A204.1 (cell line): ENCODE data around the gene TMEM163.

Experiments
- FAIRE-seq: peaks from 2 replicates; lab custom pipeline; 2012; peaks lifted over from hg19 to GRCh38; lab: Jason Lieb, UNC

Gene TMEM163

DNA sequence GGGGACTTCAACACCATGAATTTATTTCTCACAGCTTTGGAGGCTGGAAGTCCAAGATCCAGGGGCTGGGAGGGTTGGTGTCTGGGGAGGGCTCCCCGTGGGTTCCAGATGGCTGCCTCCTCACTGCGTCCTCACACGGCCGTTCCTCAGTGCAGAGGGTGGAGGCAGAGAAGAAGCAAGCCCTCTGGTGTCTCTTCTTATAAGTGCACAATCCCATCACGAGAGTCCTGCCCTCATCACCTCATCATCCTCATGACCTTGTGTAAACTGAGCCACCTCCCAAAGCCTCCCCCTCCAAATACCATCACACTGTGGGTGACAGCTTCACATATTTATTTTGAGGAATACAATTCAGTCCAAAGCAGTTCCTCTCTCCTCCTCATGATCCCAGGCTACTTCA, 26.3 kb downstream of the TMEM163 start:
- no peak for FAIRE-seq

DNA sequence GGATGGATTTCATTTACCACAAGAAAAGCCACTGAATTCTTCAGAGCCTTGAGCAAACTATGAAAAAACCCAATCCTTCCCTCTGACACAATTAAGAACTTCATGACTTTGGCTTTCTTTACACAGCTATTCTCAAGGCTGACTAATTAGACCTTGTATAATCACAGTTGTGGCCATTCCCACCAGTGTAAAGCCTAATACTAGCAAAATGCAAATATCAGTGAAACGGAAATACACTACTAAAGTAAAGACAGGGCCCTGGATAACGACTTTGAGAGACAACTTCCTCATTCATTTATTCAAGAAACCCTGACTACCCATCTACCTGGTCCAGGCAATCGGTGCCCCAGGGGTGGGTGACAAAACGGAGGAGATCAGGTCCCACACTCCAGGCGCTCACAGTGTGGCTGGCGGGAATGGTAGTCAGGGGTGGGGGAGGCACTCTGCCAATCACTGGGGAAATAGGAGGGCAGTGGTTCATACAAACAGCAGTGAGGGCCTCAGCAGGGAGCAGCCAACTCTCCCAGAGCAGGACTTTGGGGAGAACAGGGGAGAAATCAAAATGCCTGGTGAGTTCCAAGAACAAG, 28.1 kb downstream of the TMEM163 start:
- FAIRE-seq: no peak

DNA sequence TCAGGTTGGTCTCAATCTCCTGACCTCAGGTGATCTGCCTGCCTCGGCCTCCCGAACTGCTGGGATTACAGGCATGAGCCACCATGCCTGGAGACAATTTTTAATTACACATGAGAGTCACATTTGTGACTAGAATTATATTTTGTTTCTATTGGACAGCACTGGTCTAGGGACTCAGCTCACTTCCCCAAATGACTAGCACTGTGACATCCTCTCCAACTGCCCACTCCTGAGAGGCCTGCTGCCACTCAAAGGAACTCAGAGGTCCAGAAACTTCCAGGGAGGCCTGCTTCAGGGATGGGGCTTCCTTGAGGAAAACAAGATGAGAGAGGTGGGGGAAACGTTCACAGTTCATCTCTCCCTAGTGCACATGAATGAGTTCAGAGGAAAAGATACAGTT, 29.5 kb downstream of the TMEM163 start:
- no peak for FAIRE-seq

DNA sequence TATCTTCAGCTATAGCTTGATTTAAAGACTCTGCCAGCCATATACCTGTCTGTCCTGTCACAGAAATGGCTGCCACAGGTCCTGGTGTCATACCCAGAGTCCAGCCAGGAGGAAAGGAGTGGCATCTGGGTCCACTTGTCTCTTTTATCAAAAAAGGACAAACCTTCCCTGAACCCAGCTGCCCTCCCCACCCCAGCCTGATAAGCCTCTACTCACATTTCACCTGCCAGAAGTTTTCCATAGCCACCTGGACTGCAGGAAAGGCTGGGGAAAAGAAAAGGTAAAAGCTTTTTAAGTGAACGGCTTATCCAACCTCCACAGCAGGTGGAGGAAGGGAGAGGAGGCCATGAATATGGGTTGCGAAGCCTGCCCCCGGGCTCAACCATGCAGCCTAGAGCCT, 32.8 kb downstream of the TMEM163 start:
- no peak for FAIRE-seq

DNA sequence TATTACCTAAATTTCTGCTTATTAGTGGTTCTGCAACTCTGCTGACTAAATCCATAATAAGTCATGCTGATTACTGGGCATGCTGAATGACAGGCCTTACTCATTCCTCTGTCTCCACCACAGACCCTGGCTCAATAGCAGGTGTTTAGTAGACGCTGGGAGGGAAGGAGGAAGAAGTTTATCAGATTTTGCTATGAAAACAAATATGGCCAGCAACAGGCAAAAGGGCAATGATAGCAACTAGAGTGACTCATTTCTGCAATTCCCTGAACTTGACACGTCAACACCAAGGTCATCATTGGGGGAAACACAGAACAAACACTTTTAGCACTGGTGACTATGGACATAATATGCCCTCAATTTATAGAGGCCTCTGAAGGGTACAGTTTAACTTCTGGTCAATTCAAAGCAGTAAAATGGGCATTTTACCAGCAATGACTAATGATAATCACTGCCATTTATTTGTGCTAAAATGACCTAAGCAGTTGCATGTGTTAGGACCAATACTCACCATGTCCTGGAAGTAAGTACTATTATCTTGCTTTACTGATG, 35.2 kb downstream of the TMEM163 start:
- no peak for FAIRE-seq

DNA sequence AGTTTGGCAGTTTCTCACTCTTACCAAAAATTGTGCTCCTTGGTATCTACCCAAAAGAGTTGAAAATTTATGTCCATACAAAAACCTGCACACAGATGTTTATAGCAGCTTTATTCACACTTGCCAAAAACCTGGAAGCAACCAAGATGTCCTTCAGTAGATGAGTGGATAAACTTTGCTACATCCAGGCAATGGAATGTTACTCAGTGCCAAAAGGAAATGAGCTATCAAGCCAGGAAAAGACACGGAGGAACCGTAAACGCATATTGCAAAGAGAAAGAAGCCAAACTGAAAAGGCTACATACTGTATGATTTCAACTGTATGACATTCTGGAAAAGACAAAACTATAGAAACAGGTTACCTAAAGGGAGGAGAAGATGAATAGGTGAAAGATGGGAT, 36.1 kb downstream of the TMEM163 start:
- FAIRE-seq: no peak

DNA sequence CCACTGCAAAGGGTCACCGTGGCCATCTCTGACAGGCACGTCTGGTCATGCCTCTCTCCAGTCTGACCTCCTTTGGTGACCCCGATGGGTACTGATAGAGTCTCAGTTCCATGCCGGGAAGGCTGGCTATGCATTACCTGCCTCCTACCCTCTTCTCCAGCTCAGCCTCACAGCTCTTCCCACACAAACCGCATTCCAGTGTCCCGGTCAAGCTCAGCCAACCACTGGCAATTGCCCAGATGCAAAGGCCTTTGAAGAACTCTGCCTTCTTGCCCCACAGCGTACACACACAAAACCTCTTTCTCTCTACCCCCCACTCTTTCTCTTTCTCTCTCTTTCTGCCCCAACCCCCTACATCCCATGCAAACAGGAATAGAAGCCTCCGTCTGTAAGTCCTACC, 37.6 kb downstream of the TMEM163 start:
- no peak for FAIRE-seq

DNA sequence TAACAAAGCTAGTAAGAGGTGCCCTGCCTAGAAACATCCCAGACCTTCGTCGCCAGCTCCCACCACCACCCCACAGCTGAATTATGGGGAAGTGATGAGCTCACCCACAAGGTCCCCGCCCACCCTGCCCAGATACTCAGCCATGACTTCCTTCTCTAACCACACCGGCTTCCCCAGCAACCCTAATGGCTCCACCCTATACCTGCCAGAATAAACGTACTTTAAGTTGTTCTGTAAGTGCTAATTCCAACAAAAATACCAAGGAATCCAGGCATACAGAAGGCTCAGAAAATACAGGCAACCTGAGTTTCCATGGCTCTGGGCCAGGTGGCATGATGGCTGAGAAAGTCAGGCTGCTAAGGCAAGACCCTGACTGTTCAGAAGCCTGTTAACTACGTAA, 39.1 kb downstream of the TMEM163 start:
- no peak for FAIRE-seq

DNA sequence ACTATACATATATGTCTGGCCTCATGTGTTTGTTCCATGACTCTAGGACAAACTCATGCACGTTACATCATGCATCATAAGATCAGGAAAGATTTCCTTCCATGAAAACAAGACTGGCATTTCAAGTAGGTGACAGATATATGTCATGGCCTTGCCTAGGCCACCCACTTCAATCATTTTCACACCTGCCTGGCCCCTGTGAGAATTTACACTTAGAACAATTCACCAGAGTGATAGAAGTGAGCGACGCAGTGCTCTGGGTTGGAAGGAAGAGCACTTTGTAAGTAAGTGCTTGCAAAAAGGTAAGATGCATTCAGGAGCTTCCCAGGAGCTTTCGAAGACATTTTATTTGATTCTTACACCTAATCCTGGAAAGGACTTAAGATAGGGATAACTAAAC, 39.5 kb downstream of the TMEM163 start:
- FAIRE-seq: no peak

DNA sequence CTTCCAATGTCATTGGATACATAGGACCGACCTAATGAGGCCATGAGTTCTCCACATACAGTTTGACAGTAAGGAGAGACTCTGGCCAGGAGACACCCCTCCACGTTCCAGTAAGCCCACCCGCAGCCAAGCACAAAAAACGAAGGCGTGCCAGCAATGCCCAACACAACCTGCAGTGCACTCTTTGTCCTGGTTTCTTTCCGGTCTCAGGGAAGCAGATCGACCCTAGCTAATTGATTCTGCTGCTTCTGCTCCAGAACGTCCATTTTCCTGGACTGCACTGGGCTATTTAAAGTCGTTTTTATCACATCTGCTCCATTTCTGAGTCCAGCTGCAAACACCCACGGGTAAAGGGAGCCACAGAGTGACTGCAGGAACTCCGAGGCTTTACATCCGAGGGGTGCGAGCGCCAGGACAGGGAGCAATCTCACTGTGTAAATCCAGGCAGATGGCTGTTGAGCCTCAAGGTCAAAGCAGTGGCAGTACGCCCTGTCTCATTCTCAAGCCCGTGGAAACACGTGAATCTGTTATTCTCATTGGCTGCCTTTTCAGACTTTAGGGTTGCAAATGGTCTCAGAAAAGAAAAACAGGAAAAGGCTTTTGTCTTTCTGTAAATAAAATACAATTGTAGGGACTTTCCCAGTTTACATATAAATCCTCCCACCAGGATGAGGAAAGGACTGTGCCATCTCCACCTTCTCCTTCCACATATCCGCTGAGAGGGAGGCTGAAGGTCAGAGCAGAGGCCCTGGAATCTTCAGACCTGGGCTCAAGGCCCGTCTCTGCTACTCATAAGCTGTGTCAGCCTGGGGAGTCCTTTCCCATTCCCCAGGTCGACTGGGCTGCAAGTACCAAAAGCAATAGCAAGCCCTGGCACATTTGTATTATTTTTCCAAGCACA, 40.7 kb downstream of the TMEM163 start:
- FAIRE-seq: no peak

DNA sequence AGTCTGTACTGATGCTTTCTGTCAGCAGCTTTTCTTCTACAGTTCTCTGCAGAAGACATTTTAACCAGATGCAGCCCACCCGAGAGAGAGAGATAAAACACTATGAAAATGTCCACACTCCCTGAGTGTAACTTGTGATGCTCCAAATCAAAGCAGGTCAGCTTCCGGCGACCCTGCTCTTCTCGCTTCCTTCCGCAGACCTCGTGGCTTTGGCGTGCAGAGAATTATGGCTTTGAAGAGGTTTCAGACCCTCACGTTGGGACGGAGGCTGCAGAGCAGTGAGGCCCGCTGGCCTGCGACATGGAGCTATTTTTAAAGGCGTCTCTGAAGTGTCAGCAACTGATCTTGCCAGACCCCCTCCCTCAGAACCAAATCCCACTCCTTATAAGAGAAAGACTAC, 41.8 kb downstream of the TMEM163 start:
- FAIRE-seq: no peak

DNA sequence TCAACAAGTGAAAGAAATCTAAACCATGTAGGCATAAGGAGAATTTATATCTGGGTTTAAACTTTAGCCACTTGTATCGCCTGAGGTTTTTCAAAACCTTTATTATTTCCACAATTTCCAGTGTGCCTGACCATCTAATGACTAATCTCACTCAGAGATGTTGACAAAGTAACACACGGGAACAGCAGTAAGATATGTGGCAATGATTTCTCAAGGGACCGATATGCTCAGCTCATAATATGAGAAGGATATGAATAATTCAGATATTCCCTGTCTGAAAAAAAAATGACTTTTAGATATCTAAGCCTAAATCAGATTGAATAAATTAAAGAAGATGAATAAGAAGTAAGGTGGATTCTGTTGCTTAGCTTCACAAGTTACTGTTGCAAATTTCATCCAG, 43.5 kb downstream of the TMEM163 start:
- no peak for FAIRE-seq

DNA sequence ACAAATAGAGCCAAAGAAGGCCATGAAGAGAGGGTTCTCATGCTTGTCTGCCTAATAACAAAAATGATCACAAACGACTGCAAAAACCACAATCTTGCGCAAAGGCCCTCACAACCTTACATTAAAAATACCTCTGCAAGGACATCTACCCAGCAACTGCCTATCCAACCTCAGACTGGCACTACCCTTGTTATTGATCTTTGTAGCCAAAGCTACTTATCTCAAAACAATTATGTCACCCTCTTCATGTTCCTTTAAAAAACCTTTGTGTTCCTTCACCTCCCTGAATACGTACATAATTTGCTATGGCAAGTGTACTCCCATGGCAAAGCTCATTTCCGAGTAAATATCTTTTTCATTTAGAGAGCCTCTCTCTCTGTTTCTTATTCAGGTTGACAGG, 44.1 kb downstream of the TMEM163 start:
- FAIRE-seq: no peak

DNA sequence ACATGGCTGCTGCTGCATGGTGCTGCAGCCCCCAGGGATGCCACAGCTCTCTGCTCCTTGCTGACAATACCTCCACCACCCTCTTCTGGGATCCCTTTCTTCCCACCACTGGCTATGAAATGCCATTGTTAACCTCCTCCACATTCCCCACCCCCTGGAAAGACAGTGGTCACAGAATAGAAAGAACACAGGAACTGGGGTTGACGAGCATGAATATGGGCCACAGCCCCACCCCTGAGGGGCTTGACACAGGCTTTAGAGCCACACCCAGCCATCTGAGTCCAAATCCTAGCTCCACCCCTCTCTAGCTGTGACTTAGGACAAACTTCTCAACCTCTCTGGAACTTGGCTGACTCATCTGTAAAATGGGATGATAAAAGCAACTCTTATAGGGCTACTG, 47.3 kb downstream of the TMEM163 start:
- FAIRE-seq: no peak

DNA sequence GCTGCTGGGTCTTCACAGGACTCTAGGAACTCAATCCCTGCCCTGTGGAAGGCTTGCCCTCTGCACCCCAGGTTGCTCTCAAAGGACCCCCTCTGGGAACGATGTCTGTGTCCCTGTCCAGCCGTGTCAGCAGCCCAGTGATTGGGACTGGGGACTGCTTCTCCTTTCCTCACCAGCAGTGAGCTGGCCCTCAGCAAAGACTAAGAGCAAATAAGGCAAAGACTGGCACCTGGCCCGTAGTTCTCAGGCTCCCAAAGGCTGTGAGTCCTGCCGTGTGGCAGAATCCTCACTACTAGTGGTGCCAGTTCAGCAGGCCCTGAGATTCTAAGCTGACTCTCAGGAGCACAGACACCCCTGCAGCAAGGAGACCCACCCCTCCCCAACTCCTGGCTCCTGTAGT, 47.8 kb downstream of the TMEM163 start:
- no peak for FAIRE-seq

DNA sequence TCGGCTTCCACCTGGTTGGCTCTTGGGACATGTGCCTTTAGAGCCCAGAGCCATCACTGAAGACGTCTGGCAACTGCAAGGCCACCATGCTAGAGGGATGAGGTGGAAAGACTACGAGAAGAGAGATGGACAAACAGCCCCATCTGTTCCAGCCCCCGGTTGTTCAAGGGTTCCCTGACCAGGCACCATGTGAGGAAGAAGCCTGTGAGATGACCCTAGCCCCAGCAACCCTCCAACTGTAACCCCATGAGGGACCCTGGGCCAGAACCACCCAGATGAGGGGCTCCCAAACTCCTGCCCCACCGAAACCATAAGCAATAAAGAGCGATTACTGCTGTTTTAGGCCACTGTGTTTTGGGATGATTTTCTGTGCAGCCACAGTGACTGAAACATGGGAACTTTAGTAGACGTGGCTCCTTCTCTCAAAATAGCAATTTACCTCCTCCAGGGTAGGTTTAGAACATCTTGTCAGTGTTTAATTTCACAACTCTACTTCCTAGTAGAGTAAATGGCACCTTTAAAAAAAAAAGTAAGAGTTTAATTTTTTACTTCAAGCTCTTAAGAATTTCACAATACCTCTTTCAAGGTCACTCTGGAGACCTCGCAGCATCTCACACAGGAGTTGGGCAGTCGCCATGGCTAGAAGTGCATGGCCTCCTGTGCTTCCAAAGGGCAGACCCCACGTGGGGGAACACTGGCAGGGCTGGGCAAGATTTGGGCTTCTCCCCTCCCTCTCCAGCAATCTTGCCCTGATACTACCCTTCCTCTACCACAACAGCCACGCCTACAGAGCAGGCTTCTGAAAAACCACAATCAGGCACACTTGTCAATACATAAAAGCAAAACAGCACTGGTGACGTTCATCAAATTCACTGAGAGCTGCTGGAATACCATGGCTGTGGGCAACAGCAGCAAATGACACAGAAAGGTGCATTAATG, 48.8 kb downstream of the TMEM163 start:
- no peak for FAIRE-seq

DNA sequence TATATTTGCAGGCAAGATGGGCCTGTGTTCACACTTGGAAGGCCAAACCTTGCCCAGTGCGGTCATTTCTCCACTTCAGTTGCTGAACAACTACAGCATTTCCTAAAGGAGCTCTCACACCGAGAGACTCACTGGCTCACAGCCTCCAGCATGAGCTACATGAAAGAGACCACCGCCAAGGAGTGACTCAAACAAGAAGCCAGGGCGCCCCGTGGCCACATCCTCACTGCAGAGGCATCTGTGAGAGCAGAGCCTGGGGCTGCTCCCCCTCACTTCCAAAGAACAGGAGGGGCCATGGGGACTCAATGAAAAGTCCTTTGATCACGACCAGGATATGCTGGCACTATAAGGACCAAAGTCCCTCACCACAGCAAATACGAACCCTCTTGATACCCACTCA, 50.0 kb downstream of the TMEM163 start:
- no peak for FAIRE-seq

DNA sequence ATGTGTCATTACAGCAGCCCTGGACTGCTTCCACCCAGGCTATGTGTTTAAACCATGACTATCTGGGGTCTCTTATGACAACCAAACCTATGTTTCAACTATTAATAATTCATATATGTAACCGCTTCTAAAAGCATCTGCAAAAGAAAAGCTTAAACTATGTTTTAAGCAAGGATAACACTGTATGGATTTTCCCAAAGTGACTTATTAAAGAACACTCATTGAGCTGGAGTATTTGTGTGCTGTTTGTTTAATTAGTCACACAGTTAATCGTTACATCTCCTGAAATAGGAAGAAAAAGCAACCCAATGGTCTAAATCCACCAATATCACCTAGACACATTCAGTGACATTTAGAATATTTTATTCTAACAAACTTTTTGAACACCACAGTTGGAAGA, 51.3 kb downstream of the TMEM163 start:
- FAIRE-seq: no peak

DNA sequence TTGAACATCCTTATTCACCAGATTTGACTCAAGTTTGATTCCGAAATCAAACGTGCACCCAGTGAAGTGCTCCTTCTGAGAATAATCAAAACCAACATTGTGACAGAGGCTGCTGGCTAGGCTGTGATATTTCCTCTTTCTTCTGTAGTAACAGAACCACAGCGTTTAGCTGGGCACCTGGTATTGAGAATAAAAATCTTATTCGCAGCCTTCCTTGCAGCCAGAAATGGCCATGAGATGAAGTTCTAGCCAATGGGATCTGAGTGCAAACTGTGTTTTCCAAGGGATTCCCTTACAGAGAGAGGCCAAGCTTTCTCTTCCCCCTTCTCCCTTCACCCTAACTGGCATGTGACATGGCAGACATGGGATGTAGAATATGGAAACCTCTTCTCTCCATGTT, 51.7 kb downstream of the TMEM163 start:
- FAIRE-seq: no peak

DNA sequence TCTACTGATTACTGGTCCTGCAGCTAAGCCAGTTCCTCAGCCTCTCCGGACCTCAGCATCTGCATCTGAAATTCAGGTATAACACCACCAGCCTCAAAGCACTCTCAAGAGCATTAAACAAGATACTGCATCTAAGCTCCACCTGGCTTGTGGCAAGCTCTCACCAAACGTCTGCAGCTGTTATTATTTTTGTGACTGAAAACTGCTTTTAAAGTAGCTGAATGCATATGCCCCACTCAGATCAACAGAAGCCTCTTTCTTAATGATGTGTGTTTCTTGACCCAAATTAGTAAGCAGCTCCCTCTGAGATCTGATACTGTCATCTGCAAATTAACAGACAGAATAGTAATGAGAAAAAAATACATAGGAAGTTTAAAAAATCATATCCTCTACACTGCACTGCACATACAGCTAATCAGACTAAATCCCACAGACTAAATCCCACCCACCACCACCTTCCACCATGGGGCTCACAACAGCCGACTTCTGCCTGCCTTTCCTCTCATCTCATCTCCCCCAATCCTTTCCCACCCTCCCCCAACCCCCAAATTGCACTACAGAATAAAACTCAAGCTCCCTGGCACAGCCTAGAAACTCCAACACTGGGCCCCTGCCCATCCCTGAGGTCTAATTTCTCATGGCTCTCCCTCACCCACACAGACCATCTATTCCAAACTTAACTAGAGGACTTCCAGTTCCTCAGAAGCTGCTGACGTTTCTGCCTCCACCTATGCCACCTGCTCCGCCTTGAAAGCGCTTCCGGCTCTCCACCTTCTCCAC, 52.9 kb downstream of the TMEM163 start:
- no peak for FAIRE-seq

DNA sequence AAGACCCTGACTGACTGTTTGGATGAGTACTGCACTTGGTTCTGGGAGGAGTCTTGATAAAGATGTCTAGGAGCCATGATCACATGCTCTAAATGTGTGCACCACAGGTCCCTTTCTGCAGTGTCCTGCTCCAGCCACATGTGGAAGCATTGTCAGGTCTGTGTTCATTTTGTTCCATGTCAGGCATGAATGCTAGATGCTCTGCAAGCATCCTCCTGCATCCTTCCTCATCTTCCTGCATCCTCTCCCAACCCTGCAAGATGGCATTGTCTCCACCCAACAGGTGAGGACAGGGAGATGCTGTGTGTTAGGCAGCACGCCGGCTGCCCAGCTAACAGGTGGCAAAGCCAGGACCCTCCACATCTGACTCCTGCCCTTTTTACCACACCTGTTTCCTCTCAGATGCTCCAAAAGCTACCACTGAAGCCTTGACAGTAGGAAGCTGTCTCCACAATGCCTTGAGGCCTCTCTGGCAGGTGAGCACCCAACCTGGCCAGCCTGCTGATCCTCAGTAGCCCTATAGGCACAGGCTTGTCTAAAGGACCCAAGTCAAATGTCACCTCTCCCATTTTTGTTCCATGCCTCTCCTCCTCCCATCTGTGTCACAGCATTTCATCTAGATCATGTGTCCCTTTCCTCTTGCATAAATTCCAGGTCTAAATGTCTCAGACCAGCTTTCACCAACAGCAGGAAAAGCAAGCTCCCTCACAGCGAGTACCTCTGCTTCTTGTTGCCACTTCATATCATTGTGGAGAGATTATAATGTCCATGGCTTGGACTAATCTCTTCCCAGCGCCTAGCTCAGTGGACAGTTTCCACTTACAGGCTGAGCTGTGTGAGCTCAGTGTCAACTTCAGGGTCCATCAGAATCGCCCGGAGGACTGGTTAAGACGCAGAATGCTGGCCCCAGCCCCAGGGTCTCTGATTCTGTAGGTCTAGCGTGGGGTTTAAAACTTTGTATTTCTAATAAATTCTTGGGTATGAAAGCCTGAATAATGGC, 55.0 kb downstream of the TMEM163 start:
- no peak for FAIRE-seq
